GM10266 (cell line): Measurements from ENCODE around the gene PSME3IP1.

Source experiments
- DNase-seq: peaks from one replicate; pipeline ENCODE4 v3.0.0; 2012; ENCODE audit errors: extremely low spot score
- CTCF ChIP-seq: IDR thresholded peaks from 2 replicates; pipeline ENCODE4 v1.5.1; 2012; ENCODE audit warnings: mild to moderate bottlenecking, low read depth; ENCODE audit not compliant: control insufficient read depth, insufficient read depth; ENCODE audit errors: missing control alignments

The PSME3IP1 gene

GRCh38 chr16:57147381-57148221, 38.2 kb downstream of the PSME3IP1 start:
- TF ChIP-seq CTCF, result no peak
- no peak for DNase-seq

- DNase-seq, result no peak
- no peak for TF ChIP-seq CTCF
Measured at GRCh38 chr16:57146735-57147134, 39.1 kb downstream of the PSME3IP1 start.

GRCh38 chr16:57146040-57146647, 39.7 kb downstream of the PSME3IP1 start:
- no peak for TF ChIP-seq CTCF
- no peak for DNase-seq

GRCh38 chr16:57145046-57146021, 40.5 kb downstream of the PSME3IP1 start:
- no peak for TF ChIP-seq CTCF
- DNase-seq, result no peak

GRCh38 chr16:57144027-57144426, 41.8 kb downstream of the PSME3IP1 start:
- no peak for DNase-seq
- TF ChIP-seq CTCF, result no peak

- no peak for DNase-seq
- TF ChIP-seq CTCF, result no peak
Measured at GRCh38 chr16:57143149-57143921, 42.5 kb downstream of the PSME3IP1 start.
